ENCODE results near the gene MATN3. TPM values are rescaled to one million over a fixed set of nuclear protein-coding genes. Genes with fewer than 3 reads are reported as not detected.

The MATN3 gene
- total and polyA plus RNA-seq, 2 donors (not counting 3 experiments of a cell fraction or from before 2014, with no cell fraction given) = 1.8 to 3.4 TPM

DNA sequence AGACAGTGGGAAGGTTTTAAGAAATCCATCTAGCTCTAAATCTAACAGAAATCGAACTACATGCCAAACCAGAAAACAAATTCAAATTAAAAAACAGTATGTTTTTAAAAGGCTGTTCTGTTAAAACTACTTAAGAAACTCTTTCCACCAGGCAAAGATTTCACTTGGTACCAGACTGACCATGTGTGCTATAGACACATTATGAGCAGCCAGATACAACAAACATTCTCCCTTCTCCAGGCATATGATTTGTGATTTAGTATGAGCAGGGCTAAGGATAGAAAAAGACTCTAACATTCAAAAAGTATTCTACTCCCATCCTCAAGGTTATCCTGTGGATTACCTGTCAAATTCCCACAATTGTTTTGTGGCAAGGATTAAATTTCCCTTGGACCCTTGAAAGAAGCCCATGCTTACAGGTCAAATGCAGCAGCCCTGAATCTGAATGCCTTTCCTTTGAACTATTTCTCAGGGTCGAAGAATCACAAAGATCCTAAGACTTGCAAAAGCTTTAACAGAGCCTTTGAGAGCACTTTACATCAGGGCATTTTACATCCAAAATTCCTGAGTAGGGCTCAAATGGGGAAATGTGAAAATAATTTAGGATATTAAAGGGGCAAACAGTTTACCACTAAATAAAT lies 68.1 kb downstream of the MATN3 start:
- no peak overlapping the region for H3K27ac ChIP-seq (ENCODE audit: insufficient read depth, low read depth, low read length)
- no peak overlapping the region for H3K4me3 ChIP-seq (replicated peaks in 1 of 3; ENCODE audit: insufficient read depth in 1 of 3, low read depth in 1 of 3, low read length in 3 of 3)
- POLR2A ChIA-PET = no interaction called here
- no peaks in the 10 kb centered on the region for H3K9me1 ChIP-seq (replicated peaks; ENCODE audit: control insufficient read depth, extremely low read depth, insufficient read depth, low read length)
- no peaks in the 10 kb centered on the region for H3K79me2 ChIP-seq (ENCODE audit: control insufficient read depth, insufficient read depth, low read length)
- no peaks in the 10 kb centered on the region for H3K9me3 ChIP-seq (replicated peaks; ENCODE audit: control insufficient read depth, insufficient read depth, low read length)
- no peaks in the 10 kb centered on the region for H3K27me3 ChIP-seq (ENCODE audit: control insufficient read depth in 2 of 2, insufficient read depth in 2 of 2, low read length in 2 of 2)
- no peak for FAIRE-seq
- no peak overlapping the region for H2AFZ ChIP-seq (ENCODE audit: low read depth, low read length)
- dilution Hi-C loops (cut with MboI; ENCODE audit: extremely low pct_ligation_motif_present, low sequenced_read_pairs) = no loop called here
- no peaks in the 10 kb centered on the region for H4K20me1 ChIP-seq (replicated peaks; ENCODE audit: control insufficient read depth, extremely low read depth, insufficient read depth, low read length)
- intact Hi-C loops (cut with micrococcal nuclease) = no loop called here
- H3K36me3 ChIP-seq (ENCODE audit: control insufficient read depth in 2 of 2, extremely low read depth in 1 of 2, insufficient read depth in 2 of 2, low read length in 2 of 2) = no peaks in the 10 kb centered on the region
- no peak for DNase-seq (ENCODE audit: low read depth, low spot score)
- CTCF ChIA-PET = interaction anchor here (1.0 to 3.3 kb wide), 4 partner anchors 9 to 156 kb away, joined by 3 to 16 read pairs (median 4); no protein-coding TSS in a partner anchor
- TF ChIP-seq GATA2 (IDR thresholded peaks at IDR 0.05; ENCODE audit: insufficient read depth, insufficient read length, low read depth, low read length) = no peak
- TF ChIP-seq JUN (IDR thresholded peaks at IDR 0.05; ENCODE audit: borderline replicate concordance, insufficient read depth, insufficient read length, low read depth) = no peak
- TF ChIP-seq, protein P1, sequence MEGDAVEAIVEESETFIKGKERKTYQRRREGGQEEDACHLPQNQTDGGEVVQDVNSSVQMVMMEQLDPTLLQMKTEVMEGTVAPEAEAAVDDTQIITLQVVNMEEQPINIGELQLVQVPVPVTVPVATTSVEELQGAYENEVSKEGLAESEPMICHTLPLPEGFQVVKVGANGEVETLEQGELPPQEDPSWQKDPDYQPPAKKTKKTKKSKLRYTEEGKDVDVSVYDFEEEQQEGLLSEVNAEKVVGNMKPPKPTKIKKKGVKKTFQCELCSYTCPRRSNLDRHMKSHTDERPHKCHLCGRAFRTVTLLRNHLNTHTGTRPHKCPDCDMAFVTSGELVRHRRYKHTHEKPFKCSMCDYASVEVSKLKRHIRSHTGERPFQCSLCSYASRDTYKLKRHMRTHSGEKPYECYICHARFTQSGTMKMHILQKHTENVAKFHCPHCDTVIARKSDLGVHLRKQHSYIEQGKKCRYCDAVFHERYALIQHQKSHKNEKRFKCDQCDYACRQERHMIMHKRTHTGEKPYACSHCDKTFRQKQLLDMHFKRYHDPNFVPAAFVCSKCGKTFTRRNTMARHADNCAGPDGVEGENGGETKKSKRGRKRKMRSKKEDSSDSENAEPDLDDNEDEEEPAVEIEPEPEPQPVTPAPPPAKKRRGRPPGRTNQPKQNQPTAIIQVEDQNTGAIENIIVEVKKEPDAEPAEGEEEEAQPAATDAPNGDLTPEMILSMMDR (IDR thresholded peaks at IDR 0.05; ENCODE audit: extremely low read depth in 1 of 2, insufficient read depth in 1 of 2, low read depth in 1 of 2, low read length in 2 of 2) = no peak
- TF ChIP-seq POLR2AphosphoS5 (IDR thresholded peaks at IDR 0.05; ENCODE audit: insufficient read depth, low read depth, low read length) = no peak
- TF ChIP-seq, protein P2, sequence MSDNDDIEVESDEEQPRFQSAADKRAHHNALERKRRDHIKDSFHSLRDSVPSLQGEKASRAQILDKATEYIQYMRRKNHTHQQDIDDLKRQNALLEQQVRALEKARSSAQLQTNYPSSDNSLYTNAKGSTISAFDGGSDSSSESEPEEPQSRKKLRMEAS (IDR thresholded peaks at IDR 0.05; ENCODE audit: insufficient read depth, insufficient read length) = no peak
- no peak for TF ChIP-seq EZH2 (IDR thresholded peaks at IDR 0.05; ENCODE audit: borderline replicate concordance, low read depth, low read length, severe bottlenecking)
- TF ChIP-seq POLR2A (IDR thresholded peaks at IDR 0.05; ENCODE audit: low read depth, low read length) = no peak
- TF ChIP-seq FOS (IDR thresholded peaks at IDR 0.05; ENCODE audit: borderline replicate concordance, insufficient read depth, low read length) = no peak
- TF ChIP-seq MYC (IDR thresholded peaks at IDR 0.05; ENCODE audit: low read depth, low read length) = no peak
- BruUV-seq (replicated peaks) = no TSS peak
- no peaks in the 10 kb centered on the region for H3K4me1 ChIP-seq (ENCODE audit: control insufficient read depth, extremely low read depth, insufficient read depth, low read length)
- H3K9ac ChIP-seq (replicated peaks; ENCODE audit: extremely low read depth, insufficient read depth, low read length) = no peak overlapping the region
- H3K4me2 ChIP-seq (ENCODE audit: insufficient read depth, low read length) = no peak overlapping the region

All from endothelial cell of umbilical vein (primary cell).